ENCODE data around the gene CPM.

DNA sequence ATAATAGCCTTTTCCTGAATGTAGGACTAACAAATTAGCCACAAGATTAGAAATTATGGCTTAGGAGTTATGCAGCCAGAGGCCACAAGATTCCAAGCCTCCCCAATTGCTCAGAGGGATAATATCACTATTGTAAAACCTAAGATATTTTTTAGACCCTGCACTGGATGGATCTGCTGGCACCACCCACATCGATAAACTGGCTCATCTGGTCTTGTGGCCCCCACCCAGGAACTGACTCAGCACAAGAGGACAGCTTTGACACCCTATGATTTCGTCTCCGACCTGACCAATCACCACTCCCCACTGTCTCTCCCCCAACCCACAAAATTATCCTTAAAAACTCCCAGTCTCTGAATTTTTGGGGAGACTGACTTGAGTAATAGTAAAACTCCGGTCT is 54.7 kb downstream of the CPM start:
- TF ChIP-seq, protein P1, sequence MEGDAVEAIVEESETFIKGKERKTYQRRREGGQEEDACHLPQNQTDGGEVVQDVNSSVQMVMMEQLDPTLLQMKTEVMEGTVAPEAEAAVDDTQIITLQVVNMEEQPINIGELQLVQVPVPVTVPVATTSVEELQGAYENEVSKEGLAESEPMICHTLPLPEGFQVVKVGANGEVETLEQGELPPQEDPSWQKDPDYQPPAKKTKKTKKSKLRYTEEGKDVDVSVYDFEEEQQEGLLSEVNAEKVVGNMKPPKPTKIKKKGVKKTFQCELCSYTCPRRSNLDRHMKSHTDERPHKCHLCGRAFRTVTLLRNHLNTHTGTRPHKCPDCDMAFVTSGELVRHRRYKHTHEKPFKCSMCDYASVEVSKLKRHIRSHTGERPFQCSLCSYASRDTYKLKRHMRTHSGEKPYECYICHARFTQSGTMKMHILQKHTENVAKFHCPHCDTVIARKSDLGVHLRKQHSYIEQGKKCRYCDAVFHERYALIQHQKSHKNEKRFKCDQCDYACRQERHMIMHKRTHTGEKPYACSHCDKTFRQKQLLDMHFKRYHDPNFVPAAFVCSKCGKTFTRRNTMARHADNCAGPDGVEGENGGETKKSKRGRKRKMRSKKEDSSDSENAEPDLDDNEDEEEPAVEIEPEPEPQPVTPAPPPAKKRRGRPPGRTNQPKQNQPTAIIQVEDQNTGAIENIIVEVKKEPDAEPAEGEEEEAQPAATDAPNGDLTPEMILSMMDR (IDR thresholded peaks at IDR 0.05), result no peak
- no peak for TF ChIP-seq POLR2A (IDR thresholded peaks at IDR 0.05)

Data from lower leg skin (tissue), 3 donors.